Measurements from ENCODE around the gene PRKCG. TPM values are rescaled to one million over a fixed set of nuclear protein-coding genes. Genes with fewer than 3 reads are reported as not detected.

PRKCG gene
- total RNA-seq, 1 donor from 2014 or later, result not detected

DNA sequence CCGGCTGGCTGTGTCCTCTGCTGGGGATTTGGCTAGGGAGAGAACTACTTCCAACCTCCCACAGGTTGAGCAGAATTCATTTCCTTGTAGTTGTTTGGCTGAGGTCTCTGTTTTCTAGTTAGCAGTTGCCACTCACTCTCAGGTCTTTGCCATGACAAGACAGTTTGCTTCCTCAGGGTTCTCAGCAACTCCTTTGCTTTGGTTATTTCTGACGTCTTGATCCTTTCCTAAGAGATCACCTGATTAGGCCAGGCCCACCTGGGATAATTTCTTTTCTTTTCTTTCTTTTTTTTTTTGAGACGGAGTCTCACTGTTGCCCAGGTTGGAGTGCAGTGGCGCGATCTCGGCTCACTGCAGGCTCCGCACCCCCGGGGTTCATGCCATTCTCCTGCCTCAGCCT is 71.4 kb downstream of the PRKCG start:
- ATAC-seq, result no peak
- DNase-seq (ENCODE audit: missing footprints), result no peak

More for the DNA sequence above, 71.4 kb downstream of the PRKCG start:
- intact Hi-C loops (cut with DNase I), result no loop called here

Other genes with a start within 250 kb of the PRKCG start
- 0.43 TPM for gene NLRP12, start 57.9 kb upstream of the PRKCG start, total RNA-seq
- gene MYADM, start 14.3 kb upstream of the PRKCG start, total RNA-seq, result 141 TPM
- gene CACNG7, start 27.1 kb downstream of the PRKCG start, total RNA-seq, result not detected
- gene CACNG8, start 80.7 kb downstream of the PRKCG start, total RNA-seq, result 0.03 TPM
- not detected for gene CACNG6, start 109.4 kb downstream of the PRKCG start, total RNA-seq
- gene VSTM1, start 181.7 kb downstream of the PRKCG start, total RNA-seq, result not detected
- gene TARM1, start 199.2 kb downstream of the PRKCG start, total RNA-seq, result not detected
- 0.70 TPM for gene OSCAR, start 218.6 kb downstream of the PRKCG start, total RNA-seq
- 561 TPM for gene NDUFA3, start 220.7 kb downstream of the PRKCG start, total RNA-seq
- 13.4 TPM for gene TFPT, start 233.5 kb downstream of the PRKCG start, total RNA-seq
- 39.5 TPM for gene PRPF31, start 233.6 kb downstream of the PRKCG start, total RNA-seq